Measurements from ENCODE around the gene FHIT. TPM values are rescaled to one million over a fixed set of nuclear protein-coding genes. Genes with fewer than 3 reads are reported as not detected.

Gene FHIT
- total and polyA plus RNA-seq, 8 donors: 1.8 to 10.6 (median 7.1) TPM

DNA sequence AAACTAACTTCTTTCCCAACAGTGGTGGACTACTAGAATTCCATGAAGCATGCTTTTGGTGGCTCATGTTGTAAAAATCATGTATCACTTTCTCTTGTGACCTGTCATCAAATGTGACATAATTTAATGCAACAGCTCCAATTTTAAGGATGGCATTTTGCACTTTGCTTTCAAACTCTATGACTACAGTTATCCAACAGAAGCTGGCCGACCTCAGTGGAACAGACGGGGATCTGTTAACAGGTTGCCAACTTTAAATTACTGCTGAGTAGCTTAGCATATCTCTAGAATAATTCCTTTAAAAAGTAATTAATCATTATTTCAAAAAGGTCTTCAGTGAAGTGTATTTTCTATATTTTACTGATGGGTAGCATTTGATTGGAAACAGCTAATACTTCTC lies 907.4 kb downstream of the FHIT start:
- Histone ChIP-seq H3K27ac (no peak overlapping the region), H3K4me3 (no peak overlapping the region), H3K4me1 (no peaks in the 10 kb centered on the region), H3K36me3 (no peaks in the 10 kb centered on the region), H3K27me3 (no peaks in the 10 kb centered on the region), H3K9me3 (no peaks in the 10 kb centered on the region)
- no peak for TF ChIP-seq POLR2A (IDR thresholded peaks at IDR 0.05)
- TF ChIP-seq, protein P1, sequence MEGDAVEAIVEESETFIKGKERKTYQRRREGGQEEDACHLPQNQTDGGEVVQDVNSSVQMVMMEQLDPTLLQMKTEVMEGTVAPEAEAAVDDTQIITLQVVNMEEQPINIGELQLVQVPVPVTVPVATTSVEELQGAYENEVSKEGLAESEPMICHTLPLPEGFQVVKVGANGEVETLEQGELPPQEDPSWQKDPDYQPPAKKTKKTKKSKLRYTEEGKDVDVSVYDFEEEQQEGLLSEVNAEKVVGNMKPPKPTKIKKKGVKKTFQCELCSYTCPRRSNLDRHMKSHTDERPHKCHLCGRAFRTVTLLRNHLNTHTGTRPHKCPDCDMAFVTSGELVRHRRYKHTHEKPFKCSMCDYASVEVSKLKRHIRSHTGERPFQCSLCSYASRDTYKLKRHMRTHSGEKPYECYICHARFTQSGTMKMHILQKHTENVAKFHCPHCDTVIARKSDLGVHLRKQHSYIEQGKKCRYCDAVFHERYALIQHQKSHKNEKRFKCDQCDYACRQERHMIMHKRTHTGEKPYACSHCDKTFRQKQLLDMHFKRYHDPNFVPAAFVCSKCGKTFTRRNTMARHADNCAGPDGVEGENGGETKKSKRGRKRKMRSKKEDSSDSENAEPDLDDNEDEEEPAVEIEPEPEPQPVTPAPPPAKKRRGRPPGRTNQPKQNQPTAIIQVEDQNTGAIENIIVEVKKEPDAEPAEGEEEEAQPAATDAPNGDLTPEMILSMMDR (IDR thresholded peaks at IDR 0.05): no peak
- TF ChIP-seq EP300 (IDR thresholded peaks at IDR 0.05): no peak
- TF ChIP-seq POLR2AphosphoS5 (IDR thresholded peaks at IDR 0.05): no peak
- WGBS, 5 donors: 91 to 97% (median 95%) methylated on average over 2 of the region's 2 CpGs
- no peak for DNase-seq
- intact Hi-C loops (cut with DNase I; ENCODE audit: low total_unique reads): no loop called here

DNA sequence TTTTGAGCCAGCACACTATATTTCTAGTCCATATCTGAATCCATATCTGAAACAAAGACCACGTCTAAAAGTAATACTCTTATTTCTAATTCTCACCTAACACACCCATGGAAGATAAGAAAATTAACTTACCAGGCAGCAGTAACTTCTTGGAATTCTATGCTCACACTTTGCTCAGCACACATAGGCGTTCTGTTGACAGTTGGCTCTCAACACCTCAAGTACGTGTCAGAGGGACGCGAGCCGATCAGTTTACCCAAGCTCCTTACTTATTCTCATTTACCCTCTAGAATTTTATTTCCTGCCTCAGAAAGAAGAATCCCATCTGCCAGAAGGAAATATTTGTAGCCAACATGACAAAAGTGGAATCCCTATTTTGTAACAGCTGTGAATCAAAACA lies 911.9 kb downstream of the FHIT start:
- H3K27me3 ChIP-seq: no peaks in the 10 kb centered on the region
- DNase-seq: no peak
- TF ChIP-seq, protein P1 (IDR thresholded peaks at IDR 0.05): no peak
- TF ChIP-seq POLR2A (IDR thresholded peaks at IDR 0.05): no peak
- TF ChIP-seq EP300 (IDR thresholded peaks at IDR 0.05): no peak
- no peak for TF ChIP-seq POLR2AphosphoS5 (IDR thresholded peaks at IDR 0.05)
- intact Hi-C loops (cut with DNase I; ENCODE audit: low total_unique reads): no loop called here
- no peak overlapping the region for H3K4me3 ChIP-seq
- WGBS, 5 donors: 45 to 70% (median 54%) methylated on average over 6 of the region's 6 CpGs
- no peak overlapping the region for H3K27ac ChIP-seq
- H3K9me3 ChIP-seq: no peaks in the 10 kb centered on the region
- no peaks in the 10 kb centered on the region for H3K4me1 ChIP-seq
- H3K36me3 ChIP-seq: no peaks in the 10 kb centered on the region

GRCh38 chr3:60337421-60337820 lies 913.8 kb downstream of the FHIT start:
- intact Hi-C loops (cut with DNase I; ENCODE audit: low total_unique reads): no loop called here
- Histone ChIP-seq H3K4me1 (no peaks in the 10 kb centered on the region), H3K27me3 (no peaks in the 10 kb centered on the region), H3K36me3 (no peaks in the 10 kb centered on the region), H3K4me3 (no peak overlapping the region), H3K9me3 (no peaks in the 10 kb centered on the region), H3K27ac (no peak overlapping the region)
- 90 to 100% (median 95%) methylated on average over 2 of the region's 2 CpGs for WGBS, 5 donors
- no peak for DNase-seq
- TF ChIP-seq POLR2A (IDR thresholded peaks at IDR 0.05): no peak
- TF ChIP-seq, protein P1 (IDR thresholded peaks at IDR 0.05): no peak
- TF ChIP-seq EP300 (IDR thresholded peaks at IDR 0.05): no peak
- no peak for TF ChIP-seq POLR2AphosphoS5 (IDR thresholded peaks at IDR 0.05)

GRCh38 chr3:60336061-60336460 lies 915.2 kb downstream of the FHIT start:
- Histone ChIP-seq H3K27ac (no peak overlapping the region), H3K4me1 (no peaks in the 10 kb centered on the region)
- TF ChIP-seq, protein P1 (IDR thresholded peaks at IDR 0.05): no peak
- TF ChIP-seq POLR2A (IDR thresholded peaks at IDR 0.05) (no peak), POLR2AphosphoS5 (IDR thresholded peaks at IDR 0.05) (no peak), EP300 (IDR thresholded peaks at IDR 0.05) (no peak)

More at GRCh38 chr3:60336061-60336460, 915.2 kb downstream of the FHIT start:
- DNase-seq: no peak
- 47 to 92% (median 78%) methylated on average over 2 of the region's 2 CpGs for WGBS, 5 donors
- H3K36me3 ChIP-seq: no peaks in the 10 kb centered on the region
- H3K27me3 ChIP-seq: no peaks in the 10 kb centered on the region
- H3K9me3 ChIP-seq: no peaks in the 10 kb centered on the region
- intact Hi-C loops (cut with DNase I; ENCODE audit: low total_unique reads): no loop called here
- no peak overlapping the region for H3K4me3 ChIP-seq
